Natural killer cell treated with Interleukin-12 subunit alpha and Interleukin-12 subunit beta and Interleukin-15 and Interleukin-18, amount 100 ng/mL, for 72 hours (primary cell): Measurements from ENCODE around the gene S1PR1. TPM values are rescaled to one million over a fixed set of nuclear protein-coding genes. Genes with fewer than 3 reads are reported as not detected.
"Not testable (repeated sequence)": the region's sequence is repeated elsewhere in the genome, so short reads cannot be mapped to it uniquely, and the experiment has no call there.

Experiments
- ATAC-seq, 2 donors: fragments of 150-1000 bp; cut with Tn5 transposase in 1 of 2; sonication (Bioruptor Pico), chemical (Tn5 transposase) in 1 of 2; 2 replicates each; pipeline ENCODE4 v1.10.0; 2021
- DNase-seq: peaks from one replicate; pipeline ENCODE4 v3.0.0; 2022; ENCODE audit warnings: low spot score
- H3K27ac Mint-ChIP-seq, 2 donors: 1 replicate in 1 of 2; 2 replicates in 1 of 2; pipeline ENCODE4 v1.8.0; 2022; ENCODE audit warnings: mixed read lengths in 2 of 2, mild to moderate bottlenecking in 1 of 2, moderate library complexity in 1 of 2
- H3K27me3 Mint-ChIP-seq, 2 donors: 1 replicate in 1 of 2; 2 replicates in 1 of 2; pipeline ENCODE4 v1.8.0; 2022; ENCODE audit warnings: mixed read lengths in 2 of 2
- H3K36me3 Mint-ChIP-seq: one replicate; pipeline ENCODE4 v1.8.0; 2022; ENCODE audit warnings: mixed read lengths
- H3K4me1 Mint-ChIP-seq, 2 donors: 1 replicate in 1 of 2; 2 replicates in 1 of 2; pipeline ENCODE4 v1.8.0; 2022; ENCODE audit warnings: low read depth in 2 of 2, mixed read lengths in 2 of 2, mild to moderate bottlenecking in 1 of 2
- H3K4me3 Mint-ChIP-seq: one replicate; pipeline ENCODE4 v1.8.0; 2022; ENCODE audit warnings: mixed read lengths
- H3K9me3 Mint-ChIP-seq: 2 replicates; pipeline ENCODE4 v1.8.0; 2022; ENCODE audit warnings: mixed read lengths
- total RNA-seq, 2 donors: library from RNA; stranded (reverse); gene quantifications; one replicate each; pipeline ENCODE4 v1.2.3, GENCODE V29; 2022

The S1PR1 gene
- total RNA-seq, 2 donors from 2014 or later = 11.8 to 49.3 TPM

GRCh38 chr1:101232182-101232581 lies 4.6 kb upstream of the S1PR1 start:
- H3K4me3 Mint-ChIP-seq, ATAC-seq, H3K36me3 Mint-ChIP-seq, DNase-seq, H3K9me3 Mint-ChIP-seq, H3K27me3 Mint-ChIP-seq, H3K27ac Mint-ChIP-seq: not testable (repeated sequence)
- peaks cover 22 to 33% of the 10 kb centered on the region in 2 donors for H3K4me1 Mint-ChIP-seq

GRCh38 chr1:101233495-101233894 lies 3.3 kb upstream of the S1PR1 start:
- Mint-ChIP-seq H3K27me3 (no peaks in the 10 kb centered on the region), H3K4me3 (no peak overlapping the region), H3K4me1 (peaks cover 32 to 40% of the 10 kb centered on the region in 2 donors), H3K36me3 (peaks cover 8% of the 10 kb centered on the region), H3K27ac (peak overlapping the region in 1 of 2 donors; percentile 52), H3K9me3 (no peaks in the 10 kb centered on the region)
- no peak for DNase-seq
- no peak for ATAC-seq

DNA sequence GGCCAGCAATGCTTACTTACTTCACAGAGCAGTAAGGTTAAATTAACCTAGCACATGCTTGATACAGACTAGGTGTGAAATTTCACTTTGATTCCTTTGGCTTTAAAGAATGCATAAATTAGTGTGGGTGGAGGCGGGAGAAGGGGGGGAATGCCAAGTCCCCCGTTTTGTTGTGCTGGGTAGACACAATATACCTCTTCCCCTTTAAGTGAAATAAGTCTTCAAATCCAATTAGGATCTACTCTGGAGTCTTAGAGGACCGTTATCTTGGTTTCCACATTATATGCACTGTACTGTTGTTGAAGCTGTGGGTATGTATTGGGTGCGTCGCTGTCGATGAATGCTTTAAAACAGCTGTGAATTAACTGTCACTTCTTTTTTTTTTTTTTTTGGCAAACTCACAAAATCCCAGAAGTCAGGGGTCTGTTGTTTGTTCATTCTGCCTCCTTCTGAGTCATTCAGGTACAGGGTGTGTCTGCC lies 1.6 kb upstream of the S1PR1 start:
- Mint-ChIP-seq H3K4me1 (peaks cover 49 to 57% of the 10 kb centered on the region in 2 donors), H3K27ac (peak overlapping the region; percentile 85 to 94), H3K9me3 (no peaks in the 10 kb centered on the region), H3K27me3 (no peaks in the 10 kb centered on the region), H3K4me3 (peak overlapping the region; percentile 92), H3K36me3 (peaks cover 18% of the 10 kb centered on the region)
- ATAC-seq = peak in 1 of 2 donors; percentile 2
- DNase-seq = no peak

GRCh38 chr1:101235696-101236515 lies 913 bp upstream of the S1PR1 start:
- ATAC-seq (peak; percentile 34 to 52), DNase-seq (peak; percentile 73)
- Mint-ChIP-seq H3K27me3 (no peaks in the 10 kb centered on the region), H3K36me3 (peaks cover 18% of the 10 kb centered on the region), H3K9me3 (no peaks in the 10 kb centered on the region), H3K4me1 (peaks cover 55 to 58% of the 10 kb centered on the region in 2 donors), H3K4me3 (peak overlapping the region; percentile 92), H3K27ac (peak overlapping the region; percentile 85 to 94)

GRCh38 chr1:101237229-101237837 lies 514 bp downstream of the S1PR1 start:
- peak overlapping the region; percentile 92 for H3K4me3 Mint-ChIP-seq
- H3K27ac Mint-ChIP-seq = peak overlapping the region; percentile 85 to 94
- H3K27me3 Mint-ChIP-seq = no peaks in the 10 kb centered on the region
- DNase-seq (no peak), ATAC-seq (no peak)
- peaks cover 60 to 65% of the 10 kb centered on the region in 2 donors for H3K4me1 Mint-ChIP-seq
- peaks cover 21% of the 10 kb centered on the region for H3K36me3 Mint-ChIP-seq
- no peaks in the 10 kb centered on the region for H3K9me3 Mint-ChIP-seq

GRCh38 chr1:101238031-101238628 lies 1.3 kb downstream of the S1PR1 start:
- Mint-ChIP-seq H3K9me3 (no peaks in the 10 kb centered on the region), H3K27ac (peak overlapping the region; percentile 85 to 94), H3K27me3 (no peaks in the 10 kb centered on the region), H3K4me3 (peak overlapping the region; percentile 92), H3K36me3 (peaks cover 25% of the 10 kb centered on the region), H3K4me1 (peaks cover 64 to 65% of the 10 kb centered on the region in 2 donors)
- ATAC-seq (no peak), DNase-seq (no peak)

- H3K27me3 Mint-ChIP-seq = no peaks in the 10 kb centered on the region
- H3K9me3 Mint-ChIP-seq = no peaks in the 10 kb centered on the region
- peaks cover 27% of the 10 kb centered on the region for H3K36me3 Mint-ChIP-seq
- H3K4me1 Mint-ChIP-seq = peaks cover 64 to 67% of the 10 kb centered on the region in 2 donors
- DNase-seq (peak; percentile 92), ATAC-seq (peak; percentile 76 to 82)
- peak overlapping the region; percentile 85 to 94 for H3K27ac Mint-ChIP-seq
- peak overlapping the region; percentile 92 for H3K4me3 Mint-ChIP-seq
Observed at GRCh38 chr1:101238681-101239094, 1.9 kb downstream of the S1PR1 start.

GRCh38 chr1:101239095-101240040 lies 2.5 kb downstream of the S1PR1 start:
- Mint-ChIP-seq H3K9me3 (no peaks in the 10 kb centered on the region), H3K27me3 (no peaks in the 10 kb centered on the region)
- ATAC-seq = peak; percentile 57 to 81

GRCh38 chr1:101240041-101240430 lies 3.2 kb downstream of the S1PR1 start:
- Mint-ChIP-seq H3K4me3 (peak overlapping the region; percentile 92), H3K27ac (peak overlapping the region; percentile 85 to 94), H3K27me3 (no peaks in the 10 kb centered on the region), H3K36me3 (peaks cover 31% of the 10 kb centered on the region), H3K4me1 (peaks cover 67 to 70% of the 10 kb centered on the region in 2 donors), H3K9me3 (no peaks in the 10 kb centered on the region)
- no peak for ATAC-seq
- DNase-seq = no peak

More at GRCh38 chr1:101239095-101240040, 2.5 kb downstream of the S1PR1 start:
- peaks cover 31% of the 10 kb centered on the region for H3K36me3 Mint-ChIP-seq
- H3K4me3 Mint-ChIP-seq = peak overlapping the region; percentile 92
- H3K27ac Mint-ChIP-seq = peak overlapping the region; percentile 85 to 94
- peaks cover 67 to 69% of the 10 kb centered on the region in 2 donors for H3K4me1 Mint-ChIP-seq
- peak; percentile 82 for DNase-seq

GRCh38 chr1:101241485-101242225 lies 4.8 kb downstream of the S1PR1 start:
- Mint-ChIP-seq H3K36me3 (peaks cover 31% of the 10 kb centered on the region), H3K27me3 (no peaks in the 10 kb centered on the region), H3K4me1 (peaks cover 66 to 69% of the 10 kb centered on the region in 2 donors), H3K4me3 (peak overlapping the region; percentile 19), H3K27ac (peak overlapping the region; percentile 85 to 94), H3K9me3 (no peaks in the 10 kb centered on the region)
- ATAC-seq = no peak
- DNase-seq = no peak

GRCh38 chr1:101242324-101243050 lies 5.7 kb downstream of the S1PR1 start:
- Mint-ChIP-seq H3K9me3 (no peaks in the 10 kb centered on the region), H3K36me3 (peaks cover 24% of the 10 kb centered on the region), H3K27ac (peak overlapping the region; percentile 85 to 94), H3K4me1 (peaks cover 62 to 67% of the 10 kb centered on the region in 2 donors), H3K4me3 (peak overlapping the region; percentile 19), H3K27me3 (no peaks in the 10 kb centered on the region)
- ATAC-seq (no peak), DNase-seq (no peak)

DNA sequence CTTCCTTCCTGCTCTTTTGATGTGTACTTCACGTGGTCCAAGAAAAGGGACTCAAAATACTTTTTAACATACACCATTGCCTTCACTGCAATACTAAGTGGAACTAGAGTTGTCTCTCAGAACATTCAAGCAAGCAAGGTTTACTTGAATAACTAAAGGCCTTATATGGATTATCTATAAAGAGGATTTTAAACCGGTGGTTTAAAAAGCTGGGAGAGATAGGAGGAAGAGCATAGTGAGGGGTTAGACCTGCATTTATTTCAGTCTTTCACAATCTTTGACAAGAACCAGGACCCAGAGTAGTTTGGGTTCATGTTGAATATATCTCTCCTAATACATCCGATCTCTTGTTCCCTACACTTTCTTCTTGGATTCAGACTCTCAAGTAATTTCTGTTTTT lies 6.9 kb downstream of the S1PR1 start:
- Mint-ChIP-seq H3K9me3 (no peaks in the 10 kb centered on the region), H3K36me3 (peaks cover 20% of the 10 kb centered on the region), H3K27me3 (no peaks in the 10 kb centered on the region), H3K4me1 (peaks cover 56 to 66% of the 10 kb centered on the region in 2 donors), H3K4me3 (no peak overlapping the region), H3K27ac (peak overlapping the region; percentile 73 to 94)
- ATAC-seq (no peak), DNase-seq (no peak)
